HCT116 (cell line): Measurements from ENCODE around the gene GSKIP. TPM values are rescaled to one million over a fixed set of nuclear protein-coding genes. Genes with fewer than 3 reads are reported as not detected.

Experiments
- ATAC-seq: fragments of 200-7000 bp; cut with Tn5 transposase; 2 replicates; pipeline ENCODE4 v1.9.1; 2020; ENCODE audit warnings: mild to moderate bottlenecking, moderate library complexity
- BruUV-seq: library from RNA; stranded (reverse); fragments of 400-500 nt; replicated peaks from 2 replicates; lab custom pipeline; 2021; lab: Mats Ljungman, UMichigan
- CTCF ChIA-PET: fragments of 300-600 bp; sonication (Branson Sonifier 250); formaldehyde crosslinking; loops from one replicate; lab custom pipeline; 2021; ENCODE audit warnings: antibody characterized with exemption; lab: Charles Lee
- POLR2A ChIA-PET: fragments of 300-600, 350-600 bp; sonication (Branson Sonifier 250); formaldehyde crosslinking; loops from one replicate; lab custom pipeline; 2021; ENCODE audit warnings: antibody characterized with exemption; lab: Charles Lee
- RAD21 ChIA-PET, 2 experiments: fragments of 300-600 bp; sonication (Branson Sonifier 250); formaldehyde crosslinking; loops; one replicate each; lab custom pipeline; 2023; ENCODE audit warnings: low total read pairs in 2 of 2; ENCODE audit not compliant: uncharacterized antibody in 2 of 2, unreplicated experiment in 2 of 2, low non-redundant PET in 1 of 2; lab: Charles Lee
- DNase-seq: peaks from one replicate; pipeline ENCODE4 v3.0.0-alpha.2; 2010; ENCODE audit warnings: low read depth, low spot score
- H2AFZ ChIP-seq: fragments of 200-600 bp; shearing (Covaris generic), sonication (generic); 2 replicates; pipeline ENCODE4 v1.6.1; 2017; ENCODE audit warnings: low read depth, mixed run types, mixed read lengths, antibody characterized with exemption, low read length; ENCODE audit not compliant: poor library complexity, severe bottlenecking
- H3K27ac ChIP-seq: 2 replicates; pipeline ENCODE4 v1.5.1; 2012; ENCODE audit warnings: low read depth, low read length
- H3K27me3 ChIP-seq: fragments of 200-600 bp; sonication (generic); 2 replicates; pipeline ENCODE4 v1.6.1; 2016; ENCODE audit warnings: mixed run types, low read length, mixed read lengths; ENCODE audit not compliant: insufficient read depth
- H3K36me3 ChIP-seq, 2 experiments: fragments of 200-500 bp in 1 of 2; fragments of 200-600 bp in 1 of 2; sonication (Bioruptor generic) in 1 of 2; sonication (generic) in 1 of 2; 2 replicates each; pipeline versions ENCODE4 v1.5.1 to v1.6.1; 2014 to 2016; ENCODE audit warnings: low read length in 2 of 2, inconsistent platforms in 1 of 2, mixed read lengths in 1 of 2, mixed run types in 1 of 2; ENCODE audit not compliant: insufficient read depth in 2 of 2, control insufficient read depth in 1 of 2
- H3K4me1 ChIP-seq, 2 experiments: fragments of 200-600 bp in 1 of 2; sonication (generic) in 1 of 2; 2 replicates each; pipeline versions ENCODE4 v1.5.1 to v1.6.1; 2012 to 2017; ENCODE audit warnings: low read length in 2 of 2, inconsistent platforms in 1 of 2, mild to moderate bottlenecking in 1 of 2, mixed read lengths in 1 of 2, mixed run types in 1 of 2, moderate library complexity in 1 of 2; ENCODE audit not compliant: insufficient read depth in 2 of 2, control insufficient read depth in 1 of 2
- H3K4me2 ChIP-seq: fragments of 200-600 bp; sonication (generic); 2 replicates; pipeline ENCODE4 v1.6.1; 2017; ENCODE audit warnings: mixed run types, low read length, mixed read lengths
- H3K4me3 ChIP-seq, 2 experiments: fragments of 200-600 bp in 1 of 2; sonication (generic) in 1 of 2; replicated peaks in 1 of 2; 2 replicates each; pipeline ENCODE4 v1.5.1; 2011 to 2016; ENCODE audit warnings: low read length in 2 of 2, control low read depth in 1 of 2, low read depth in 1 of 2, mild to moderate bottlenecking in 1 of 2, mixed read lengths in 1 of 2, mixed run types in 1 of 2
- H3K79me2 ChIP-seq: fragments of 200-600 bp; sonication (generic); 2 replicates; pipeline ENCODE4 v1.6.1; 2017; ENCODE audit warnings: mild to moderate bottlenecking, mixed run types, low read length, moderate library complexity, mixed read lengths; ENCODE audit not compliant: insufficient read depth
- H3K9ac ChIP-seq: fragments of 200-600 bp; sonication (generic); 2 replicates; pipeline ENCODE4 v1.6.1; 2016; ENCODE audit warnings: low read length, mixed read lengths
- H3K9me2 ChIP-seq: fragments of 200-600 bp; sonication (generic), shearing (Covaris generic); 2 replicates; pipeline ENCODE4 v1.6.1; 2017; ENCODE audit warnings: mixed run types, mild to moderate bottlenecking, moderate library complexity; ENCODE audit not compliant: insufficient read depth
- H3K9me3 ChIP-seq, 2 experiments: fragments of 200-500 bp in 1 of 2; fragments of 200-600 bp in 1 of 2; sonication (Bioruptor generic) in 1 of 2; sonication (generic) in 1 of 2; 2 replicates each; pipeline ENCODE4 v1.6.1; 2014 to 2017; ENCODE audit warnings: low read length in 2 of 2, mixed read lengths in 2 of 2, inconsistent platforms in 1 of 2, low read depth in 1 of 2, mild to moderate bottlenecking in 1 of 2, mixed run types in 1 of 2, moderate library complexity in 1 of 2; ENCODE audit not compliant: control insufficient read depth in 1 of 2, insufficient read depth in 1 of 2
- H4K20me1 ChIP-seq: fragments of 200-600 bp; sonication (generic), shearing (Covaris generic); 2 replicates; pipeline ENCODE4 v1.6.1; 2017; ENCODE audit warnings: mixed run types, mild to moderate bottlenecking, moderate library complexity; ENCODE audit not compliant: insufficient read depth
- EGR1 ChIP-seq: IDR thresholded peaks from 2 replicates; pipeline ENCODE4 v1.6.1; 2012; ENCODE audit warnings: low read depth
- EZH2 ChIP-seq: fragments of 200-600 bp; sonication (generic); IDR thresholded peaks from 2 replicates; pipeline ENCODE4 v1.6.1; 2017; ENCODE audit warnings: antibody characterized with exemption, mixed run types
- EZH2phosphoT487 ChIP-seq: fragments of 200-600 bp; IDR thresholded peaks from 2 replicates; pipeline ENCODE4 v1.6.1; 2018; ENCODE audit warnings: antibody characterized with exemption, borderline replicate concordance
- FOSL1 ChIP-seq: IDR thresholded peaks from 2 replicates; pipeline ENCODE4 v1.6.1; 2012; ENCODE audit warnings: low read depth
- JUND ChIP-seq: IDR thresholded peaks from 2 replicates; pipeline ENCODE4 v1.6.1; 2012
- POLR2A ChIP-seq: IDR thresholded peaks from 2 replicates; pipeline ENCODE4 v1.7.0; 2011; ENCODE audit warnings: borderline replicate concordance; ENCODE audit not compliant: insufficient read depth, insufficient read length; ENCODE audit errors: extremely low read depth
- POLR2AphosphoS5 ChIP-seq: IDR thresholded peaks from 2 replicates; pipeline ENCODE4 v1.6.1; 2011; ENCODE audit warnings: mild to moderate bottlenecking, low read depth, low read length, moderate library complexity
- RAD21 ChIP-seq: IDR thresholded peaks from 2 replicates; pipeline ENCODE4 v1.6.1; 2012; ENCODE audit warnings: low read depth, mild to moderate bottlenecking
- SIN3A ChIP-seq: IDR thresholded peaks from 2 replicates; pipeline ENCODE4 v1.6.1; 2012; ENCODE audit warnings: low read depth
- SP1 ChIP-seq: IDR thresholded peaks from 2 replicates; pipeline ENCODE4 v1.6.1; 2012; ENCODE audit warnings: low read depth
- TCF7L2 ChIP-seq: IDR thresholded peaks from 2 replicates; pipeline ENCODE4 v1.7.0; 2011; ENCODE audit warnings: borderline replicate concordance, inconsistent platforms; ENCODE audit not compliant: insufficient read depth, insufficient read length; ENCODE audit errors: extremely low read depth
- YY1 ChIP-seq: IDR thresholded peaks from 2 replicates; pipeline ENCODE4 v1.6.1; 2011; ENCODE audit warnings: low read length, low read depth, moderate library complexity, mild to moderate bottlenecking; ENCODE audit not compliant: insufficient replicate concordance; ENCODE audit errors: extremely low read depth
- ZFX ChIP-seq: fragments of 450-650 bp; IDR thresholded peaks from 2 replicates; pipeline ENCODE4 v1.6.1; 2017
- ZNF274 ChIP-seq: fragments of 200-500 bp; sonication (Bioruptor generic); IDR thresholded peaks from 2 replicates; pipeline ENCODE4 v1.6.1; 2014; ENCODE audit warnings: mild to moderate bottlenecking, low read depth, low read length, inconsistent platforms
- intact Hi-C: fragments of 100-400 bp; cut with micrococcal nuclease; formaldehyde crosslinking; loops from 2 replicates; pipeline ENCODE4 v1.10.0; 2022
- total RNA-seq: library from RNA; stranded (reverse); gene quantifications from one replicate; pipeline ENCODE4 v1.2.1, GENCODE V29; 2021; ENCODE audit not compliant: unreplicated experiment
- TF ChIP-seq, protein P1 (sequence below), 3 experiments: fragments of 200-600 bp in 1 of 3; sonication (generic) in 1 of 3; IDR thresholded peaks in 2 of 3; conservative IDR thresholded peaks in 1 of 3; 2 replicates each; pipeline ENCODE4 v1.5.1; 2012 to 2017; ENCODE audit warnings: low read depth in 2 of 3, low read length in 2 of 3, antibody characterized with exemption in 1 of 3, borderline replicate concordance in 1 of 3, control low read depth in 1 of 3, mild to moderate bottlenecking in 1 of 3, mixed read lengths in 1 of 3, mixed run types in 1 of 3, moderate library complexity in 1 of 3; ENCODE audit not compliant: insufficient read depth in 1 of 3
- TF ChIP-seq, protein P2 (sequence below): IDR thresholded peaks from 2 replicates; pipeline ENCODE4 v1.6.1; 2012
- TF ChIP-seq, protein P3 (sequence below): IDR thresholded peaks from 2 replicates; pipeline ENCODE4 v1.6.1; 2012; ENCODE audit warnings: low read depth

Gene GSKIP
- total RNA-seq, 1 experiment from 2014 or later, result 21.7 TPM

DNA sequence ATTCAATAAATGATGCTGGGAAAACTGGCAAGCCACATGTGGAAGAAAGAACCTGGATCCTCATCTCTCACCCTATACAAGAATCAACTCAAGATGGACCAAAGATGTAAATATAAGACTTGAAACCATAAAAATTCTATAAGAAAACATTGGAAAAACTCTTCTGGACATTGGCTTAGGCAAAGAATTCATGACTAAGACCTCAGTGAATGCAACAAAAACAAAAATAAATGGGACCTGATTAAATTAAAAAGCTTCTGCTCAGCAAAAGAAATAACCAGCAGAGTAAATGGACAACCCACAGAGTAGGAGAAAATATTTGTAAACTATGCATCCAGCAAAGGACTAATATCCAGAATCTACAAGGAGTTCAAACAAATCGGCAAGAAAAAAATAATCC, 24.8 kb upstream of the GSKIP start:
- Histone ChIP-seq H3K4me2 (no peak overlapping the region), H3K9me2 (no peaks in the 10 kb centered on the region), H3K4me1 (no peaks in the 10 kb centered on the region), H3K9me3 (no peaks in the 10 kb centered on the region), H3K9ac (no peak overlapping the region), H2AFZ (no peak overlapping the region), H3K4me3 (no peak overlapping the region), H4K20me1 (no peaks in the 10 kb centered on the region), H3K79me2 (no peaks in the 10 kb centered on the region), H3K27me3 (no peaks in the 10 kb centered on the region), H3K36me3 (no peaks in the 10 kb centered on the region), H3K27ac (no peak overlapping the region)
- ChIA-PET CTCF (no interaction called here), RAD21 (no interaction called here), POLR2A (no interaction called here)
- no TSS peak for BruUV-seq
- TF ChIP-seq YY1 (no peak), SIN3A (no peak), ZFX (no peak), FOSL1 (no peak), SP1 (no peak), EGR1 (no peak), POLR2A (no peak), ZNF274 (no peak)
- intact Hi-C loops, result no loop called here
- ATAC-seq, result no peak
- DNase-seq, result no peak

DNA sequence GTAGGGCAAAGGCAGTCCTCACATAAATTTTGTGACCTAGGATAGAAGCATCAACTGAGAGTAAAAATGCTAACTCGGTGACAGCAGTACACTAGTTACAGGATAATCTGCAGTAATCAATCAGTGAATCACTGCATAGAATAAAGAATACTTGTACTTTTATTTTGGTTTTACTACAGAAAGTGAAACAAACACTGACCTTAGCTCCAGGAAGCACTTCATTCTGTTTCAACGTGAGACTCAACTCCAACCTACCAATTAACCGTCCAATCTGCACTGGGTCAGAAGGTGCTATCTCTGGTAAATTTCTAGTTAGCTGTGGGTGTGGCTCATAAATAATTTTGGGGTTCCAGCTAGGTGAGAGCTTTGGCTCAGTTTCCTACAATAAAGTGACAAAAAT, 22.0 kb upstream of the GSKIP start:
- Histone ChIP-seq H2AFZ (no peak overlapping the region), H3K4me3 (no peak overlapping the region), H3K27me3 (no peaks in the 10 kb centered on the region), H3K27ac (no peak overlapping the region), H3K36me3 (no peaks in the 10 kb centered on the region), H3K9me3 (no peaks in the 10 kb centered on the region), H3K79me2 (no peaks in the 10 kb centered on the region), H3K4me2 (no peak overlapping the region), H4K20me1 (no peaks in the 10 kb centered on the region), H3K9me2 (no peaks in the 10 kb centered on the region), H3K9ac (no peak overlapping the region), H3K4me1 (no peaks in the 10 kb centered on the region)
- no peak for DNase-seq
- BruUV-seq, result no TSS peak
- CTCF ChIA-PET, result no interaction called here
- RAD21 ChIA-PET, result no interaction called here
- intact Hi-C loops, result no loop called here
- no peak for ATAC-seq
- POLR2A ChIA-PET, result no interaction called here
- TF ChIP-seq EZH2phosphoT487 (no peak), POLR2A (no peak), EZH2 (no peak), ZFX (no peak), SP1 (no peak), JUND (no peak), POLR2AphosphoS5 (no peak), ZNF274 (no peak), TCF7L2 (no peak), RAD21 (no peak), EGR1 (no peak)
- TF ChIP-seq, protein P1, sequence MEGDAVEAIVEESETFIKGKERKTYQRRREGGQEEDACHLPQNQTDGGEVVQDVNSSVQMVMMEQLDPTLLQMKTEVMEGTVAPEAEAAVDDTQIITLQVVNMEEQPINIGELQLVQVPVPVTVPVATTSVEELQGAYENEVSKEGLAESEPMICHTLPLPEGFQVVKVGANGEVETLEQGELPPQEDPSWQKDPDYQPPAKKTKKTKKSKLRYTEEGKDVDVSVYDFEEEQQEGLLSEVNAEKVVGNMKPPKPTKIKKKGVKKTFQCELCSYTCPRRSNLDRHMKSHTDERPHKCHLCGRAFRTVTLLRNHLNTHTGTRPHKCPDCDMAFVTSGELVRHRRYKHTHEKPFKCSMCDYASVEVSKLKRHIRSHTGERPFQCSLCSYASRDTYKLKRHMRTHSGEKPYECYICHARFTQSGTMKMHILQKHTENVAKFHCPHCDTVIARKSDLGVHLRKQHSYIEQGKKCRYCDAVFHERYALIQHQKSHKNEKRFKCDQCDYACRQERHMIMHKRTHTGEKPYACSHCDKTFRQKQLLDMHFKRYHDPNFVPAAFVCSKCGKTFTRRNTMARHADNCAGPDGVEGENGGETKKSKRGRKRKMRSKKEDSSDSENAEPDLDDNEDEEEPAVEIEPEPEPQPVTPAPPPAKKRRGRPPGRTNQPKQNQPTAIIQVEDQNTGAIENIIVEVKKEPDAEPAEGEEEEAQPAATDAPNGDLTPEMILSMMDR (IDR thresholded peaks at IDR 0.05 in 2 of 3, conservative IDR thresholded peaks at IDR 0.05 in 1 of 3; ENCODE audit: borderline replicate concordance in 1 of 3, insufficient read depth in 1 of 3, low read depth in 2 of 3, low read length in 2 of 3), result no peak
- TF ChIP-seq, protein P2, sequence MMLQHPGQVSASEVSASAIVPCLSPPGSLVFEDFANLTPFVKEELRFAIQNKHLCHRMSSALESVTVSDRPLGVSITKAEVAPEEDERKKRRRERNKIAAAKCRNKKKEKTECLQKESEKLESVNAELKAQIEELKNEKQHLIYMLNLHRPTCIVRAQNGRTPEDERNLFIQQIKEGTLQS, result no peak
- TF ChIP-seq, protein P3, sequence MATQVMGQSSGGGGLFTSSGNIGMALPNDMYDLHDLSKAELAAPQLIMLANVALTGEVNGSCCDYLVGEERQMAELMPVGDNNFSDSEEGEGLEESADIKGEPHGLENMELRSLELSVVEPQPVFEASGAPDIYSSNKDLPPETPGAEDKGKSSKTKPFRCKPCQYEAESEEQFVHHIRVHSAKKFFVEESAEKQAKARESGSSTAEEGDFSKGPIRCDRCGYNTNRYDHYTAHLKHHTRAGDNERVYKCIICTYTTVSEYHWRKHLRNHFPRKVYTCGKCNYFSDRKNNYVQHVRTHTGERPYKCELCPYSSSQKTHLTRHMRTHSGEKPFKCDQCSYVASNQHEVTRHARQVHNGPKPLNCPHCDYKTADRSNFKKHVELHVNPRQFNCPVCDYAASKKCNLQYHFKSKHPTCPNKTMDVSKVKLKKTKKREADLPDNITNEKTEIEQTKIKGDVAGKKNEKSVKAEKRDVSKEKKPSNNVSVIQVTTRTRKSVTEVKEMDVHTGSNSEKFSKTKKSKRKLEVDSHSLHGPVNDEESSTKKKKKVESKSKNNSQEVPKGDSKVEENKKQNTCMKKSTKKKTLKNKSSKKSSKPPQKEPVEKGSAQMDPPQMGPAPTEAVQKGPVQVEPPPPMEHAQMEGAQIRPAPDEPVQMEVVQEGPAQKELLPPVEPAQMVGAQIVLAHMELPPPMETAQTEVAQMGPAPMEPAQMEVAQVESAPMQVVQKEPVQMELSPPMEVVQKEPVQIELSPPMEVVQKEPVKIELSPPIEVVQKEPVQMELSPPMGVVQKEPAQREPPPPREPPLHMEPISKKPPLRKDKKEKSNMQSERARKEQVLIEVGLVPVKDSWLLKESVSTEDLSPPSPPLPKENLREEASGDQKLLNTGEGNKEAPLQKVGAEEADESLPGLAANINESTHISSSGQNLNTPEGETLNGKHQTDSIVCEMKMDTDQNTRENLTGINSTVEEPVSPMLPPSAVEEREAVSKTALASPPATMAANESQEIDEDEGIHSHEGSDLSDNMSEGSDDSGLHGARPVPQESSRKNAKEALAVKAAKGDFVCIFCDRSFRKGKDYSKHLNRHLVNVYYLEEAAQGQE, result no peak
